Effector CD4-positive, alpha-beta T cell (primary cell): ENCODE data around the gene AGAP1.
"Not testable (repeated sequence)": the region's sequence is repeated elsewhere in the genome, so short reads cannot be mapped to it uniquely, and the experiment has no call there.

Experiments
- DNase-seq: peaks from one replicate; pipeline ENCODE4 v3.0.0-alpha.2; 2020

Gene AGAP1

GRCh38 chr2:235747786-235748091 is 253.9 kb downstream of the AGAP1 start:
- DNase-seq: no peak

GRCh38 chr2:235749121-235749770 is 255.4 kb downstream of the AGAP1 start:
- DNase-seq: no peak

- no peak for DNase-seq
Measured at GRCh38 chr2:235749771-235750160, 255.9 kb downstream of the AGAP1 start.

GRCh38 chr2:235752846-235753245 is 259.0 kb downstream of the AGAP1 start:
- DNase-seq: no peak

GRCh38 chr2:235754357-235755207 is 260.7 kb downstream of the AGAP1 start:
- no peak for DNase-seq

GRCh38 chr2:235756491-235756890 is 262.6 kb downstream of the AGAP1 start:
- DNase-seq: no peak

- no peak for DNase-seq
Measured at GRCh38 chr2:235757212-235757611, 263.4 kb downstream of the AGAP1 start.

GRCh38 chr2:235757640-235758039 is 263.8 kb downstream of the AGAP1 start:
- DNase-seq: no peak

GRCh38 chr2:235762832-235763598 is 269.2 kb downstream of the AGAP1 start:
- DNase-seq: no peak

GRCh38 chr2:235763816-235764215 is 270.0 kb downstream of the AGAP1 start:
- DNase-seq: no peak

- DNase-seq: not testable (repeated sequence)
Measured at GRCh38 chr2:235764478-235764877, 270.6 kb downstream of the AGAP1 start.

GRCh38 chr2:235765181-235765820 is 271.5 kb downstream of the AGAP1 start:
- DNase-seq: no peak

GRCh38 chr2:235766278-235766677 is 272.4 kb downstream of the AGAP1 start:
- DNase-seq: peak; percentile 21

- no peak for DNase-seq
Measured at GRCh38 chr2:235768606-235769005, 274.8 kb downstream of the AGAP1 start.

- DNase-seq: no peak
Measured at GRCh38 chr2:235769046-235769445, 275.2 kb downstream of the AGAP1 start.

- no peak for DNase-seq
Measured at GRCh38 chr2:235770909-235771820, 277.3 kb downstream of the AGAP1 start.

GRCh38 chr2:235773188-235773928 is 279.5 kb downstream of the AGAP1 start:
- DNase-seq: no peak

- DNase-seq: no peak
Measured at GRCh38 chr2:235774153-235774870, 280.5 kb downstream of the AGAP1 start.

GRCh38 chr2:235776531-235776930 is 282.7 kb downstream of the AGAP1 start:
- no peak for DNase-seq

GRCh38 chr2:235779444-235779896 is 285.6 kb downstream of the AGAP1 start:
- peak; percentile 17 for DNase-seq

- no peak for DNase-seq
Measured at GRCh38 chr2:235780401-235780800, 286.6 kb downstream of the AGAP1 start.
